Fibroblast of lung (primary cell): ENCODE data around the gene IL1B.

Experiments
- CTCF ChIP-seq, 2 donors: IDR thresholded peaks in 1 of 2; conservative IDR thresholded peaks in 1 of 2; 1 replicate in 1 of 2; 2 replicates in 1 of 2; pipeline ENCODE4 v1.5.1; 2011 to 2012; ENCODE audit warnings: low read length in 2 of 2, control low read depth in 1 of 2, inconsistent platforms in 1 of 2, low read depth in 1 of 2, mild to moderate bottlenecking in 1 of 2
- EZH2 ChIP-seq: IDR thresholded peaks from 2 replicates; pipeline ENCODE4 v1.5.1; 2012; ENCODE audit warnings: low read length, control low read depth, mild to moderate bottlenecking; ENCODE audit errors: missing control alignments

GRCh38 chr2:112839407-112840067 is 3.0 kb upstream of the IL1B start:
- TF ChIP-seq CTCF (conservative IDR thresholded peaks at IDR 0.05 in 1 of 2, IDR thresholded peaks at IDR 0.05 in 1 of 2; ENCODE audit: low read depth in 1 of 2, low read length in 2 of 2): no peak
- TF ChIP-seq EZH2: no peak
